OCI-LY7 (cell line): ENCODE measurements around the gene CEACAM1. TPM values are rescaled to one million over a fixed set of nuclear protein-coding genes. Genes with fewer than 3 reads are reported as not detected.

Source experiments
- BruUV-seq: library from RNA; stranded (reverse); fragments of 400-500 nt; replicated peaks from 2 replicates; lab custom pipeline; 2021; lab: Mats Ljungman, UMichigan
- CTCF ChIA-PET: fragments of 300-600 bp; sonication (Branson Sonifier 250); formaldehyde crosslinking; loops from one replicate; lab custom pipeline; 2022; ENCODE audit warnings: antibody characterized with exemption; ENCODE audit not compliant: unreplicated experiment; lab: Charles Lee
- POLR2A ChIA-PET: fragments of 300-600 bp; sonication (Branson Sonifier 250); formaldehyde crosslinking; loops from one replicate; lab custom pipeline; 2022; ENCODE audit warnings: antibody characterized with exemption; lab: Charles Lee
- DNase-seq: peaks from one replicate; pipeline ENCODE4 v3.0.0-alpha.2; 2015; ENCODE audit warnings: low spot score
- H2AFZ ChIP-seq: fragments of 200-600 bp; sonication (generic), shearing (Covaris generic); 2 replicates; pipeline ENCODE4 v1.6.1; 2014; ENCODE audit warnings: mild to moderate bottlenecking, antibody characterized with exemption, low read length, moderate library complexity
- H3K27ac ChIP-seq: fragments of 200-600 bp; sonication (generic); 2 replicates; pipeline ENCODE4 v1.5.1; 2014; ENCODE audit warnings: mixed run types, low read depth, mild to moderate bottlenecking, moderate library complexity, low read length, inconsistent platforms; ENCODE audit not compliant: poor library complexity, severe bottlenecking
- H3K36me3 ChIP-seq: fragments of 200-600 bp; sonication (generic); 2 replicates; pipeline ENCODE4 v1.6.1; 2014; ENCODE audit warnings: mild to moderate bottlenecking, antibody characterized with exemption, low read length, moderate library complexity, mixed read lengths; ENCODE audit not compliant: insufficient read depth
- H3K4me1 ChIP-seq: fragments of 200-600 bp; sonication (generic); 2 replicates; pipeline ENCODE4 v1.5.1; 2014; ENCODE audit warnings: mild to moderate bottlenecking, low read length; ENCODE audit not compliant: insufficient read depth, poor library complexity, severe bottlenecking
- H3K4me2 ChIP-seq: fragments of 200-600 bp; sonication (generic); 2 replicates; pipeline ENCODE4 v1.6.1; 2014; ENCODE audit warnings: mild to moderate bottlenecking, low read length
- H3K4me3 ChIP-seq: fragments of 200-600 bp; sonication (generic); 2 replicates; pipeline ENCODE4 v1.5.1; 2014; ENCODE audit warnings: mild to moderate bottlenecking, low read depth, low read length; ENCODE audit not compliant: poor library complexity, severe bottlenecking
- H3K79me2 ChIP-seq: fragments of 200-600 bp; sonication (generic); 2 replicates; pipeline ENCODE4 v1.6.1; 2016; ENCODE audit warnings: low read depth, mild to moderate bottlenecking, low read length, moderate library complexity, mixed read lengths; ENCODE audit not compliant: insufficient read depth
- H3K9me2 ChIP-seq: fragments of 200-600 bp; sonication (generic); 2 replicates; pipeline ENCODE4 v1.6.1; 2016; ENCODE audit warnings: mild to moderate bottlenecking, low read length, mixed read lengths; ENCODE audit not compliant: insufficient read depth
- H3K9me3 ChIP-seq: fragments of 200-600 bp; sonication (generic); 2 replicates; pipeline ENCODE4 v1.6.1; 2014; ENCODE audit warnings: mild to moderate bottlenecking, mixed run types, low read length, mixed read lengths
- H4K20me1 ChIP-seq: fragments of 200-600 bp; sonication (generic); 2 replicates; pipeline ENCODE4 v1.6.1; 2014; ENCODE audit warnings: mild to moderate bottlenecking, antibody characterized with exemption, low read length, moderate library complexity, mixed read lengths; ENCODE audit not compliant: insufficient read depth
- EZH2phosphoT487 ChIP-seq: fragments of 200-600 bp; sonication (generic); IDR thresholded peaks from 2 replicates; pipeline ENCODE4 v1.6.1; 2018; ENCODE audit warnings: low read depth, borderline replicate concordance, mild to moderate bottlenecking, mixed run types, antibody characterized with exemption, low read length, moderate library complexity, mixed read lengths
- intact Hi-C: fragments of 100-400 bp; cut with micrococcal nuclease; formaldehyde crosslinking; loops from one replicate; pipeline ENCODE4 v1.10.0; 2022; ENCODE audit not compliant: unreplicated experiment
- total RNA-seq, 2 experiments: library from RNA; depleted of rRNA in 1 of 2; stranded (reverse); fragments of >200 nt in 1 of 2; shearing (Covaris generic) in 1 of 2; gene quantifications; 2 replicates each; pipeline ENCODE4 v1.2.3, GENCODE V29; 2014 to 2022
- TF ChIP-seq, protein P1 (sequence below): fragments of 200-600 bp; sonication (generic); conservative IDR thresholded peaks from 2 replicates; pipeline ENCODE4 v1.5.1; 2014; ENCODE audit warnings: mild to moderate bottlenecking, antibody characterized with exemption, low read length, moderate library complexity, mixed read lengths

CEACAM1 gene
- total RNA-seq, 2 experiments from 2014 or later = 0.50 to 1.5 TPM

DNA sequence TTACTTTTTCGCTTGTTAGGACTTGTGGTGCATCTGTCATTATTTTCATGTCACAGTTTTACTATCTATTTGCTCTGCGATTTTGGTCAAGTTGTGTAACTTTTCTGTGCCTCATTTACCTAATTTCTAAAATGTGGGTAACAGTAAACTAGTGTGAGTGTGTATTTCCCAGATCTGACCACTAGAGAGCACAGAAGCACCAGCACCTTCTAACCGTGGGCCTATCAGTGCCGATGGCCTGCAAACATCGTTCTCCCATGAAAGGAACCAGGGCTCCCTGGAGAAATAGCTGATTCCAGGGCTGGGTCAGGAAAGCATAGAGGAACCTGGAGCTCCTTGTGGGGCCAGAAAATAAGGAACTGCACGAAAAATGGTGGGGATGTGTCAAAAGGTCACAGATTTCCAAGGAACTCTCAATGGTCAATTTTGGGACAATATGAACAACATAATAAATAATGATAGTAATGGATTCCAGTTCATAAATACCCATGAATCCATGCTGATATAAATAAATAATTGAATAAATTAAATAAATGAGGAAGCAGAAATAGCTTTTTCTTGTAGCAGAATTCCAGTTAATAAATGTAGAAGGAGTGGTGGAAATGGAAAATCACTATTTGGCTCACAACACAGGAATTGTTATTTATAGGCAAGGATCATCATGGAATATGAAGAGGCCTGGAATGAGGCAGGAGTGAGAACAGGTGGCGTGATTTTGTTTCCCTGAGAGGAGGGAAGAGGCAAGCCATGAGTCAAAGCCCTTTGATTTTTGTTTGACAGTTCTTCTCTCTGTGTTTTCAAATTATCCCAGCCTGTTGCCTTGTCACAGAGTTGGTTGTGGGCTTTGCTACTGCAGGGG is 35.3 kb upstream of the CEACAM1 start:
- intact Hi-C loops = no loop called here
- no peaks in the 10 kb centered on the region for H3K9me3 ChIP-seq
- no peak for TF ChIP-seq EZH2phosphoT487
- TF ChIP-seq, protein P1, sequence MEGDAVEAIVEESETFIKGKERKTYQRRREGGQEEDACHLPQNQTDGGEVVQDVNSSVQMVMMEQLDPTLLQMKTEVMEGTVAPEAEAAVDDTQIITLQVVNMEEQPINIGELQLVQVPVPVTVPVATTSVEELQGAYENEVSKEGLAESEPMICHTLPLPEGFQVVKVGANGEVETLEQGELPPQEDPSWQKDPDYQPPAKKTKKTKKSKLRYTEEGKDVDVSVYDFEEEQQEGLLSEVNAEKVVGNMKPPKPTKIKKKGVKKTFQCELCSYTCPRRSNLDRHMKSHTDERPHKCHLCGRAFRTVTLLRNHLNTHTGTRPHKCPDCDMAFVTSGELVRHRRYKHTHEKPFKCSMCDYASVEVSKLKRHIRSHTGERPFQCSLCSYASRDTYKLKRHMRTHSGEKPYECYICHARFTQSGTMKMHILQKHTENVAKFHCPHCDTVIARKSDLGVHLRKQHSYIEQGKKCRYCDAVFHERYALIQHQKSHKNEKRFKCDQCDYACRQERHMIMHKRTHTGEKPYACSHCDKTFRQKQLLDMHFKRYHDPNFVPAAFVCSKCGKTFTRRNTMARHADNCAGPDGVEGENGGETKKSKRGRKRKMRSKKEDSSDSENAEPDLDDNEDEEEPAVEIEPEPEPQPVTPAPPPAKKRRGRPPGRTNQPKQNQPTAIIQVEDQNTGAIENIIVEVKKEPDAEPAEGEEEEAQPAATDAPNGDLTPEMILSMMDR = peak; percentile 85
- no peaks in the 10 kb centered on the region for H3K9me2 ChIP-seq
- no peaks in the 10 kb centered on the region for H3K36me3 ChIP-seq
- H3K79me2 ChIP-seq = no peaks in the 10 kb centered on the region
- no peak overlapping the region for H3K27ac ChIP-seq
- no peak overlapping the region for H2AFZ ChIP-seq
- H3K4me3 ChIP-seq = no peak overlapping the region
- POLR2A ChIA-PET = no interaction called here
- H3K4me2 ChIP-seq = no peak overlapping the region
- DNase-seq = peak; percentile 58
- no TSS peak for BruUV-seq
- CTCF ChIA-PET = no interaction called here
- no peaks in the 10 kb centered on the region for H4K20me1 ChIP-seq
- no peaks in the 10 kb centered on the region for H3K4me1 ChIP-seq

DNA sequence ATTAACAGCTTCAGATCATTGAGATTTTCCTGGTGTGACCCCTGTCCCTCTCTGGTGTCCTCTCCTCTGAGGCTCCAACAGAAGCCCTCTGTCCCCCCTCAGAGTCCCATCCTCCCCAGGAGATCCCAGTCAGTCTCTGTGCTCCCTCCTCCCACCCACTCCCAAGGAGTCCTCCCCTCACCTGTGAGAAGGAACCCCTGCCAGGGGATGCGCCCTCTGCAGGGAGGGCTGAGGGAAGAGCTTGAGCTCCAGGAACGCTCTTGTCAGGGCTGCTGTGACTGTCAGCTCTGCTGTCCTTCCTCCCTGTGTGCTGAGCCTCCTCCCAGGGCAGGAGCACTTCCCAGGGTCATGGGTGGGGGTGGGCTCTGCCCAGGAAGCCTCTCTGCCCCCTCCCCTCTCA is 33.2 kb upstream of the CEACAM1 start:
- BruUV-seq = no TSS peak
- no peak overlapping the region for H3K4me2 ChIP-seq
- H4K20me1 ChIP-seq = no peaks in the 10 kb centered on the region
- ChIA-PET POLR2A (no interaction called here), CTCF (no interaction called here)
- H3K36me3 ChIP-seq = no peaks in the 10 kb centered on the region
- no peaks in the 10 kb centered on the region for H3K9me2 ChIP-seq
- H3K27ac ChIP-seq = no peak overlapping the region
- no peaks in the 10 kb centered on the region for H3K4me1 ChIP-seq
- H3K9me3 ChIP-seq = no peaks in the 10 kb centered on the region
- no peak for DNase-seq
- no peaks in the 10 kb centered on the region for H3K79me2 ChIP-seq
- H3K4me3 ChIP-seq = no peak overlapping the region
- H2AFZ ChIP-seq = no peak overlapping the region
- TF ChIP-seq EZH2phosphoT487 = no peak
- TF ChIP-seq, protein P1 = peak; percentile 55
- intact Hi-C loops = no loop called here

DNA sequence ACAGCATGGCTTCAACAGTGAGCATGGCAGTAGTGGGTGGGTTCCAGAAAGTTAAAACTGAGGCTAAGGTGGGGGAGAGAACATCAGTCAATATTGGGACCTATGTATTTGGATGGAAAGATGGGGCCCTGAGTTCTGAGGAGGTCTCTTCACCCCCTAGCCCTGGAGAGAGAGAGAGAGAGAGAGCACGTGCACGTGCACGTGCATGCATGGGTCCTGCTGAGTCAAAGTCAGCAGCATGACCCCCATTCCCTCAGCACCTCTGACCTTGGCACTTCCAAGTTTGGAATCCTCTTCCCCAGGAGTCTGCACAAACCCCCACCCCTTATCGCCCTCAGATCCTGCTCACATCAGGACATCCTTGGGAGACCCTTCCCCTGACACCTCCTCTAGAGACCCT is 32.5 kb upstream of the CEACAM1 start:
- Histone ChIP-seq H3K27ac (no peak overlapping the region), H3K4me3 (no peak overlapping the region), H3K4me1 (no peaks in the 10 kb centered on the region), H3K36me3 (no peaks in the 10 kb centered on the region), H3K9me2 (no peaks in the 10 kb centered on the region), H3K79me2 (no peaks in the 10 kb centered on the region), H3K4me2 (no peak overlapping the region), H3K9me3 (no peaks in the 10 kb centered on the region), H2AFZ (no peak overlapping the region), H4K20me1 (no peaks in the 10 kb centered on the region)
- no TSS peak for BruUV-seq
- ChIA-PET POLR2A (no interaction called here), CTCF (no interaction called here)
- intact Hi-C loops = no loop called here
- DNase-seq = no peak
- no peak for TF ChIP-seq EZH2phosphoT487
- TF ChIP-seq, protein P1 = no peak
